Measurements from ENCODE around the gene KCNJ16. TPM values are rescaled to one million over a fixed set of nuclear protein-coding genes. Genes with fewer than 3 reads are reported as not detected.

Gene KCNJ16
- total and polyA plus RNA-seq, 2 experiments from 2014 or later = not detected

- in situ Hi-C loops (cut with MboI) = no loop called here
- TF ChIP-seq EZH2phosphoT487 (IDR thresholded peaks at IDR 0.05; ENCODE audit: insufficient read depth, low read depth) (no peak), EZH2 (IDR thresholded peaks at IDR 0.05; ENCODE audit: insufficient read depth, poor library complexity, severe bottlenecking) (no peak)
Measured at GRCh38 chr17:70031341-70031740, 43.7 kb upstream of the KCNJ16 start.

GRCh38 chr17:70033165-70033564 lies 41.9 kb upstream of the KCNJ16 start:
- Histone ChIP-seq H4K20me1 (ENCODE audit: insufficient read depth) (no peaks in the 10 kb centered on the region), H3K9ac (no peak overlapping the region), H3K27me3 (replicated peaks; ENCODE audit: insufficient read depth) (no peaks in the 10 kb centered on the region), H3F3A (ENCODE audit: insufficient read depth) (no peaks in the 10 kb centered on the region), H3K9me2 (ENCODE audit: insufficient read depth) (peaks cover 9% of the 10 kb centered on the region; the same call in 1 of the 2 replicates), H3K27ac (no peak overlapping the region), H3K36me3 (ENCODE audit: low read depth) (no peaks in the 10 kb centered on the region), H3K4me2 (ENCODE audit: unreplicated experiment) (no peak overlapping the region), H2AFZ (no peak overlapping the region), H3K79me2 (ENCODE audit: insufficient read depth) (no peaks in the 10 kb centered on the region), H3K9me3 (ENCODE audit: low read depth) (no peaks in the 10 kb centered on the region), H3K4me3 (no peak overlapping the region), H3K4me1 (ENCODE audit: insufficient read depth) (no peaks in the 10 kb centered on the region)
- DNase-seq = no peak
- in situ Hi-C loops (cut with MboI) = no loop called here
- no peak for TF ChIP-seq EZH2phosphoT487 (IDR thresholded peaks at IDR 0.05; ENCODE audit: insufficient read depth, low read depth)
- no peak for TF ChIP-seq EZH2 (IDR thresholded peaks at IDR 0.05; ENCODE audit: insufficient read depth, poor library complexity, severe bottlenecking)

More at GRCh38 chr17:70031341-70031740, 43.7 kb upstream of the KCNJ16 start:
- Histone ChIP-seq H3F3A (ENCODE audit: insufficient read depth) (no peaks in the 10 kb centered on the region), H2AFZ (no peak overlapping the region), H4K20me1 (ENCODE audit: insufficient read depth) (no peaks in the 10 kb centered on the region), H3K27me3 (replicated peaks; ENCODE audit: insufficient read depth) (no peaks in the 10 kb centered on the region), H3K79me2 (ENCODE audit: insufficient read depth) (no peaks in the 10 kb centered on the region), H3K27ac (no peak overlapping the region), H3K9ac (no peak overlapping the region), H3K9me2 (ENCODE audit: insufficient read depth) (peaks cover 9% of the 10 kb centered on the region; the same call in 1 of the 2 replicates), H3K9me3 (ENCODE audit: low read depth) (no peaks in the 10 kb centered on the region), H3K4me3 (no peak overlapping the region), H3K4me1 (ENCODE audit: insufficient read depth) (no peaks in the 10 kb centered on the region), H3K4me2 (ENCODE audit: unreplicated experiment) (no peak overlapping the region), H3K36me3 (ENCODE audit: low read depth) (no peaks in the 10 kb centered on the region)
- no peak for DNase-seq

GRCh38 chr17:70034158-70034557 lies 40.9 kb upstream of the KCNJ16 start:
- TF ChIP-seq EZH2 (IDR thresholded peaks at IDR 0.05; ENCODE audit: insufficient read depth, poor library complexity, severe bottlenecking) (no peak), EZH2phosphoT487 (IDR thresholded peaks at IDR 0.05; ENCODE audit: insufficient read depth, low read depth) (no peak)

GRCh38 chr17:70037498-70037897 lies 37.5 kb upstream of the KCNJ16 start:
- H3K27me3 ChIP-seq (replicated peaks; ENCODE audit: insufficient read depth) = no peaks in the 10 kb centered on the region
- no peak for TF ChIP-seq EZH2phosphoT487 (IDR thresholded peaks at IDR 0.05; ENCODE audit: insufficient read depth, low read depth)

More at GRCh38 chr17:70034158-70034557, 40.9 kb upstream of the KCNJ16 start:
- no peak for DNase-seq
- Histone ChIP-seq H3K27me3 (replicated peaks; ENCODE audit: insufficient read depth) (no peaks in the 10 kb centered on the region), H3K4me3 (no peak overlapping the region), H3K9me2 (ENCODE audit: insufficient read depth) (peaks cover 9% of the 10 kb centered on the region; the same call in 1 of the 2 replicates), H3K9me3 (ENCODE audit: low read depth) (no peaks in the 10 kb centered on the region), H3K27ac (no peak overlapping the region), H3K36me3 (ENCODE audit: low read depth) (no peaks in the 10 kb centered on the region), H3K4me1 (ENCODE audit: insufficient read depth) (no peaks in the 10 kb centered on the region), H4K20me1 (ENCODE audit: insufficient read depth) (no peaks in the 10 kb centered on the region), H3K9ac (no peak overlapping the region), H3K79me2 (ENCODE audit: insufficient read depth) (no peaks in the 10 kb centered on the region), H3K4me2 (ENCODE audit: unreplicated experiment) (no peak overlapping the region), H2AFZ (no peak overlapping the region), H3F3A (ENCODE audit: insufficient read depth) (no peaks in the 10 kb centered on the region)
- 65 to 67% methylated on average over 5 of the region's 5 CpGs for WGBS, 2 experiments (ENCODE audit: low coverage in 1 of 2, low lambda C conversion rate in 2 of 2, missing lambda C conversion rate in 2 of 2)
- in situ Hi-C loops (cut with MboI) = no loop called here

GRCh38 chr17:70040336-70040735 lies 34.7 kb upstream of the KCNJ16 start:
- H3K36me3 ChIP-seq (ENCODE audit: low read depth) = no peaks in the 10 kb centered on the region
- H4K20me1 ChIP-seq (ENCODE audit: insufficient read depth) = no peaks in the 10 kb centered on the region
- no peaks in the 10 kb centered on the region for H3F3A ChIP-seq (ENCODE audit: insufficient read depth)
- H3K27ac ChIP-seq = no peak overlapping the region
- H3K27me3 ChIP-seq (replicated peaks; ENCODE audit: insufficient read depth) = no peaks in the 10 kb centered on the region
- no peak for TF ChIP-seq EZH2 (IDR thresholded peaks at IDR 0.05; ENCODE audit: insufficient read depth, poor library complexity, severe bottlenecking)
- no peak for TF ChIP-seq EZH2phosphoT487 (IDR thresholded peaks at IDR 0.05; ENCODE audit: insufficient read depth, low read depth)
- H2AFZ ChIP-seq = no peak overlapping the region
- no peak overlapping the region for H3K4me3 ChIP-seq
- in situ Hi-C loops (cut with MboI) = no loop called here
- 6 to 14% methylated on average over 2 of the region's 2 CpGs for WGBS, 2 experiments (ENCODE audit: low coverage in 1 of 2, low lambda C conversion rate in 2 of 2, missing lambda C conversion rate in 2 of 2)
- DNase-seq = peak; percentile 55
- no peaks in the 10 kb centered on the region for H3K9me3 ChIP-seq (ENCODE audit: low read depth)
- no peaks in the 10 kb centered on the region for H3K79me2 ChIP-seq (ENCODE audit: insufficient read depth)
- no peak overlapping the region for H3K9ac ChIP-seq
- H3K4me1 ChIP-seq (ENCODE audit: insufficient read depth) = peaks cover 6% of the 10 kb centered on the region; the same call in 1 of the 2 replicates
- H3K9me2 ChIP-seq (ENCODE audit: insufficient read depth) = no peaks in the 10 kb centered on the region
- no peak overlapping the region for H3K4me2 ChIP-seq (ENCODE audit: unreplicated experiment)

More at GRCh38 chr17:70037498-70037897, 37.5 kb upstream of the KCNJ16 start:
- Histone ChIP-seq H3K9me2 (ENCODE audit: insufficient read depth) (peaks cover 9% of the 10 kb centered on the region; the same call in 1 of the 2 replicates), H3K27ac (no peak overlapping the region), H4K20me1 (ENCODE audit: insufficient read depth) (no peaks in the 10 kb centered on the region), H3K9me3 (ENCODE audit: low read depth) (no peaks in the 10 kb centered on the region), H3K36me3 (ENCODE audit: low read depth) (no peaks in the 10 kb centered on the region), H3K9ac (no peak overlapping the region), H3K4me3 (no peak overlapping the region), H2AFZ (no peak overlapping the region), H3K4me2 (ENCODE audit: unreplicated experiment) (no peak overlapping the region), H3K79me2 (ENCODE audit: insufficient read depth) (no peaks in the 10 kb centered on the region), H3K4me1 (ENCODE audit: insufficient read depth) (peaks cover 6% of the 10 kb centered on the region; the same call in 1 of the 2 replicates), H3F3A (ENCODE audit: insufficient read depth) (no peaks in the 10 kb centered on the region)
- no peak for DNase-seq
- WGBS, 2 experiments (ENCODE audit: low coverage in 1 of 2, low lambda C conversion rate in 2 of 2, missing lambda C conversion rate in 2 of 2) = 71 to 76% methylated on average over 2 of the region's 2 CpGs
- in situ Hi-C loops (cut with MboI) = no loop called here
